Osteocyte (in vitro differentiated cells): ENCODE results near the gene ANKRD60. TPM values are rescaled to one million over a fixed set of nuclear protein-coding genes. Genes with fewer than 3 reads are reported as not detected.

Source experiments
- DNase-seq: peaks from one replicate; pipeline ENCODE4 v3.0.0; 2021; ENCODE audit warnings: mixed read lengths; ENCODE audit not compliant: unreplicated experiment; ENCODE audit errors: extremely low spot score
- H3K27ac Mint-ChIP-seq: one replicate; pipeline ENCODE4 v1.8.0; 2021; ENCODE audit warnings: mild to moderate bottlenecking, mixed read lengths; ENCODE audit not compliant: unreplicated experiment
- H3K27me3 Mint-ChIP-seq: one replicate; pipeline ENCODE4 v1.8.0; 2021; ENCODE audit warnings: mixed read lengths; ENCODE audit not compliant: unreplicated experiment
- H3K36me3 Mint-ChIP-seq: one replicate; pipeline ENCODE4 v1.8.0; 2021; ENCODE audit warnings: mixed read lengths; ENCODE audit not compliant: unreplicated experiment
- H3K4me1 Mint-ChIP-seq: one replicate; pipeline ENCODE4 v1.8.0; 2021; ENCODE audit warnings: mixed read lengths; ENCODE audit not compliant: unreplicated experiment
- H3K4me3 Mint-ChIP-seq: one replicate; pipeline ENCODE4 v1.8.0; 2021; ENCODE audit warnings: mild to moderate bottlenecking, moderate library complexity, mixed read lengths; ENCODE audit not compliant: unreplicated experiment
- H3K9me3 Mint-ChIP-seq: one replicate; pipeline ENCODE4 v1.8.0; 2021; ENCODE audit warnings: mixed read lengths; ENCODE audit not compliant: unreplicated experiment
- total RNA-seq: library from RNA; stranded (reverse); gene quantifications from 2 replicates; pipeline ENCODE4 v1.2.1, GENCODE V29; 2021
- TF ChIP-seq, protein P1 (sequence below): fragments of 200-600 bp; sonication (generic); IDR thresholded peaks from 2 replicates; pipeline ENCODE4 v1.5.0; 2021; ENCODE audit warnings: antibody characterized with exemption, mild to moderate bottlenecking, moderate library complexity

Gene ANKRD60
- total RNA-seq, 1 donor from 2014 or later: not detected

DNA sequence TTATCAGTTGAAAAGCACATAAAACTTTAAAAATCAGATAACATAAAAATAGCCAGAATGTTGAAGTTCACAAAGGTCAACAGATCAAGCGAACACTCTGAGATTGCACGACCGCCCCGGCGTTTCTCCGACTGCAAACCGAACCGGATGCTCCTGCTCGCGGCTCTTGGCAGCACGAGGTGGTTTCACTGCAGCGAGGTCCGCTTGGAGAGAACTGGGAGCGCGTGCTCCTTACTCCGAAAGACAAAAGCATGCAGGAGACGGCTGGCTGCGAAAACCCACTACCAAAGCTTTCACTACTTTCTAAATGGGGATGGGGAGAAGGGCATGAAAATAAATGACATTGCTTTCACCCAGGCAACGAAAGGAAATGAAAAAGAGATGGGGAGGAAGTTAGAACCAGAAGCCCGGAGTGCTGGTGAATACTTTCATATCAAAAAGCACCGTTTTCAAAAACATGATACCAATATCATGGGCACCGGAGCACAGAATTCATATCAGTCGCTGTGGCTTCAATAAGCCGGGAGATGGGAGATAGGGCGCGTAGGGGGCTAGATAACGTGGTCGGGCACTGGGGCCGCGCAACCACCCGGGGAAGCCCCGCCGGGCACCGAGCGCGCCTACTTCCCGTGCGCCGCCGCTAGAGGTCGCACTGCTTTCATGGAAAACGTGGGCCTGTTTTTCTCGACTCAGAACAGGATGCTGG, 8.3 kb upstream of the ANKRD60 start:
- H3K27me3 Mint-ChIP-seq: peaks cover 10% of the 10 kb centered on the region

DNA sequence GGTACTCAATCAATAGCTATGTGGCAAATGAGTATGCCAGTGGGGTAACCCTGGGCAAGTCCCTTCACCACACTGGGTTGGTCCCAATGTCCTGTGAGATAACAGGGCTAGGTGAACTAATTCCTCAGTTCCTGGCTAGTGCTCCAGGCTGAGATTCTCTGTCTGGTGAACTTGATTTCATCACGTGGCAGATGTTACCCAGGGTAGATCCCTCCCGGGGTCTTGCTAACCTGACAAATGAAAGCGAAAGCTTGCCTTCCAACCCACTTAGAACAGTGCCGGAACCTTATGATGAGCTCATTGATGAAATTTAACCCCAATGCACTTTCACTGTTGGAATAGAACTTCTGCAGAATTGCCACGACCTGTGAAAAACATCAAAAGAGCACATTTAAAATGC, 6.6 kb upstream of the ANKRD60 start:
- no peak overlapping the region for H3K4me3 Mint-ChIP-seq
- peaks cover 8% of the 10 kb centered on the region for H3K36me3 Mint-ChIP-seq
- H3K27me3 Mint-ChIP-seq: peaks cover 23% of the 10 kb centered on the region
- TF ChIP-seq, protein P1, sequence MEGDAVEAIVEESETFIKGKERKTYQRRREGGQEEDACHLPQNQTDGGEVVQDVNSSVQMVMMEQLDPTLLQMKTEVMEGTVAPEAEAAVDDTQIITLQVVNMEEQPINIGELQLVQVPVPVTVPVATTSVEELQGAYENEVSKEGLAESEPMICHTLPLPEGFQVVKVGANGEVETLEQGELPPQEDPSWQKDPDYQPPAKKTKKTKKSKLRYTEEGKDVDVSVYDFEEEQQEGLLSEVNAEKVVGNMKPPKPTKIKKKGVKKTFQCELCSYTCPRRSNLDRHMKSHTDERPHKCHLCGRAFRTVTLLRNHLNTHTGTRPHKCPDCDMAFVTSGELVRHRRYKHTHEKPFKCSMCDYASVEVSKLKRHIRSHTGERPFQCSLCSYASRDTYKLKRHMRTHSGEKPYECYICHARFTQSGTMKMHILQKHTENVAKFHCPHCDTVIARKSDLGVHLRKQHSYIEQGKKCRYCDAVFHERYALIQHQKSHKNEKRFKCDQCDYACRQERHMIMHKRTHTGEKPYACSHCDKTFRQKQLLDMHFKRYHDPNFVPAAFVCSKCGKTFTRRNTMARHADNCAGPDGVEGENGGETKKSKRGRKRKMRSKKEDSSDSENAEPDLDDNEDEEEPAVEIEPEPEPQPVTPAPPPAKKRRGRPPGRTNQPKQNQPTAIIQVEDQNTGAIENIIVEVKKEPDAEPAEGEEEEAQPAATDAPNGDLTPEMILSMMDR: no peak
- H3K27ac Mint-ChIP-seq: no peak overlapping the region
- DNase-seq: peak; percentile 48
- peaks cover 20% of the 10 kb centered on the region for H3K4me1 Mint-ChIP-seq
- H3K9me3 Mint-ChIP-seq: no peaks in the 10 kb centered on the region

More for the DNA sequence above, 8.3 kb upstream of the ANKRD60 start:
- H3K36me3 Mint-ChIP-seq: peaks cover 8% of the 10 kb centered on the region
- H3K27ac Mint-ChIP-seq: no peak overlapping the region
- DNase-seq: peak; percentile 92
- no peaks in the 10 kb centered on the region for H3K9me3 Mint-ChIP-seq
- TF ChIP-seq, protein P1: peak; percentile 98
- H3K4me1 Mint-ChIP-seq: peaks cover 20% of the 10 kb centered on the region
- peak overlapping the region; percentile 81 for H3K4me3 Mint-ChIP-seq

DNA sequence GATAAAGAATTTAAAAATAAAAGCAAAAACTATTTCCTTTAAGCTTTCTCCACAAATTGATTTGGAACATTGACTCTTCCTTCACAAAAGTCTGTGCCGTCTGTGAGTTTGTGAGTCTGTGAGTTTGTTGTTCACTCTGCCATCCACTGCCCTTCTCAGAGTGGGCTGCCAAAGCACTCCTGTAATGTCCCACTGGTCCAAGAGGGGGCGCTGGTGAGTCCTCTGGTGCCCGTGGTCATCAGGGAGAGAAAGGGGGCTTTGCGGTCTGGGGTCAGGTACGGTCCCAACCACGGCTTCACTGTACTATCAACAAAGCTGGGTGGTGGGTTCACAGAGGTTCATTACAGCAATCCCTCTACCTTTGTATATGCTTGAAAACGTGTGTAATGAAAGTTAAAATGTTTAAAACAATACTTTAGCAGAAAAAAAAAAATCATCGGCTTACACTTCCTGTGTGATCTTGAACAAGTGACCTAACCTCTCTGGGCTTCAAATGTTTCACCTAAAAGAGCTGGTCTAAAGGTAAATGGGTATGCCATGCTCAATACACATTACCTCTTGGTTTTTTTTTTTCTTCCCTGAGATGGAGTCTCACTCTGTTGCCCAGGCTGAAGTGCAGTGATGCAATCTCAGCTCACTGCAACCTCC, 5.6 kb upstream of the ANKRD60 start:
- Mint-ChIP-seq H3K4me1 (peaks cover 24% of the 10 kb centered on the region), H3K27me3 (peaks cover 32% of the 10 kb centered on the region), H3K4me3 (no peak overlapping the region), H3K27ac (no peak overlapping the region), H3K9me3 (no peaks in the 10 kb centered on the region), H3K36me3 (peaks cover 7% of the 10 kb centered on the region)
- TF ChIP-seq, protein P1: peak; percentile 65
- peak; percentile 85 for DNase-seq

DNA sequence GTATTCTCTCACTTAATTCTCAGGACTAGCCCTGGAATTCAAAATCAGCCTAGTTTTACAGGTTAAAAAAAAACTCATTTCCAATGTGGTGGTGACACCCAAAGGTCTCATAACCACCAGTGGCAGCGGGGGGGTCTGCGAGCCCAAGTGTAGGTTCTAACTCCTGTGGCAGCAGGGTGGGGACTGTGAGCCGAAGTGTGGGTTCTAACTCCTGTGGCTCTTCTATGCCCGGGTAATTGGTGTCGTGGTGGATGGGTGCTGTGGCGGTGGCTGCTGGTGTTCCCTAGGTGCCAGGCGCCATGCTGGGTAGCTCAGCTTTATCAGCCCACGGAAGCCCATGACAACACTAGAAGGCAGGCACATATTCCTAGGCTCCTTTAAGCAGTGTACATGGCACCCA, 4.9 kb upstream of the ANKRD60 start:
- Mint-ChIP-seq H3K4me1 (peaks cover 27% of the 10 kb centered on the region), H3K27me3 (peaks cover 37% of the 10 kb centered on the region), H3K4me3 (no peak overlapping the region), H3K36me3 (peaks cover 5% of the 10 kb centered on the region), H3K9me3 (no peaks in the 10 kb centered on the region), H3K27ac (no peak overlapping the region)
- peak; percentile 63 for DNase-seq
- TF ChIP-seq, protein P1: no peak

DNA sequence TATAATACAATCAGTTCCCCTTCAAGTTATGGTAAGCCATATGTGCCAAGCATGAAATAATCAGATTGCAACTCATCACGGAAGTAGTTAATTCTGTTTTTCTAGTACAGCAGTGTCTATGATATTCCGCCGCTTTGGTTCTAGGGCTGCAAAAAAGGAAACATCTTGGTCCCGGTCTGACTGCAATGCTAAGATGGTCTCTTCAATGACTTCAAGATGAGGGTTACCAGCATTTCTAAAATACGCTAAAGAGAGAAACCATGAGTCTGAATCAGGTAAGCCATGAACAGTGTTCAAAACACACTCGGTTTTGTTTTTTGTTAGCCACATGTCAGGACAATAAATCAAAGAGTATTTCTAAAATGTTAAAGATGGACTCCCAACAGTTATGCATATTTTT, 3.2 kb upstream of the ANKRD60 start:
- Mint-ChIP-seq H3K27me3 (peaks cover 52% of the 10 kb centered on the region), H3K4me1 (peaks cover 16% of the 10 kb centered on the region), H3K9me3 (no peaks in the 10 kb centered on the region), H3K27ac (no peak overlapping the region), H3K36me3 (peaks cover 7% of the 10 kb centered on the region), H3K4me3 (no peak overlapping the region)
- no peak for DNase-seq
- TF ChIP-seq, protein P1: no peak
